ENCODE results near the gene MEF2C. TPM values are rescaled to one million over a fixed set of nuclear protein-coding genes. Genes with fewer than 3 reads are reported as not detected.

Gene MEF2C
- polyA plus RNA-seq, 3 donors = 32.0 to 89.3 (median 88.3) TPM

DNA sequence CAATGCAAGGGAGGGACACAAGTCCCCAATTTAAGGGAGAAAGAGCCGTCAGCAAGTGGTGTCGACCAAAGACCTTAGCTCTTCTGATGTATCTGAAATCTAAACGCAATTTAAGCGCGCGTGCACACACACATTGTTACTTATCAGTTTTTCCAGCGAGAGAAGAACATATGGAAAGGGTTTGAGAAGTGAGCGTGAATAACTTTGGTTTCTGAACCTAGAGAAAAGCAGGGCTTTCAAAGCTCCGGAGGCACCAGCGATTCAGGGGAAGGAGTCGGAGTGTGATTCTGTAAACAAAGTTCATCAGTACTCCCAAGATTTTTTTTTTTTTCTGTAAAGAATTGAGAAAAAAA is 191.8 kb downstream of the MEF2C start:
- Histone ChIP-seq H4K20me1 (ENCODE audit: insufficient read depth, low read length) (no peaks in the 10 kb centered on the region), H3K4me2 (replicated peaks; ENCODE audit: extremely low read depth, low read length, poor library complexity, severe bottlenecking) (peak overlapping the region; percentile 67), H3K27ac (ENCODE audit: low read depth in 1 of 2, low read length in 2 of 2) (no peak overlapping the region), H3K4me3 (replicated peaks in 1 of 3; ENCODE audit: low read depth in 2 of 3, low read length in 3 of 3) (peak overlapping the region in 1 of 3 experiments; percentile 63), H3K79me2 (ENCODE audit: insufficient read depth, low read length) (no peaks in the 10 kb centered on the region), H3K36me3 (replicated peaks in 1 of 2; ENCODE audit: control insufficient read depth in 1 of 2, insufficient read depth in 2 of 2, low read length in 2 of 2) (no peaks in the 10 kb centered on the region), H3K9ac (ENCODE audit: insufficient read depth, low read length, poor library complexity, severe bottlenecking) (no peak overlapping the region), H3K27me3 (ENCODE audit: control insufficient read depth in 2 of 2, insufficient read depth in 2 of 2, low read length in 2 of 2) (peaks cover 98 to 100% of the 10 kb centered on the region in 2 donors), H3K4me1 (ENCODE audit: control insufficient read depth in 1 of 2, insufficient read depth in 2 of 2, low read length in 2 of 2) (peaks cover 21 to 22% of the 10 kb centered on the region in 2 donors), H3K9me3 (replicated peaks in 1 of 2; ENCODE audit: control insufficient read depth in 1 of 2, insufficient read depth in 1 of 2, low read length in 2 of 2) (peaks cover 7 to 73% of the 10 kb centered on the region in 2 donors), H2AFZ (ENCODE audit: insufficient read depth, low read depth, low read length, poor library complexity, severe bottlenecking) (peak overlapping the region; percentile 63)
- Mint-ChIP-seq H3K27ac (no peak overlapping the region), H3K9me3 (peaks cover 0 to 40% (median 24%) of the 10 kb centered on the region in 7 donors), H3K36me3 (peaks cover 0 to 16% of the 10 kb centered on the region in 2 donors), H3K4me3 (peak overlapping the region; percentile 66 to 97), H3K27me3 (ENCODE audit: low read depth in 3 of 3) (peaks cover 100% of the 10 kb centered on the region in 3 donors), H3K4me1 (peaks cover 37% of the 10 kb centered on the region)
- 3% methylated on average over 8 of the region's 11 CpGs for WGBS (ENCODE audit: insufficient coverage)
- TF ChIP-seq CTCF (IDR thresholded peaks at IDR 0.05) = peak; percentile 66
- no peak for DNase-seq
- intact Hi-C loops (cut with micrococcal nuclease) = loop anchor here in 1 of 2 donors (5.0 kb wide), 1 partner anchor 909 kb away; no protein-coding TSS in a partner anchor

DNA sequence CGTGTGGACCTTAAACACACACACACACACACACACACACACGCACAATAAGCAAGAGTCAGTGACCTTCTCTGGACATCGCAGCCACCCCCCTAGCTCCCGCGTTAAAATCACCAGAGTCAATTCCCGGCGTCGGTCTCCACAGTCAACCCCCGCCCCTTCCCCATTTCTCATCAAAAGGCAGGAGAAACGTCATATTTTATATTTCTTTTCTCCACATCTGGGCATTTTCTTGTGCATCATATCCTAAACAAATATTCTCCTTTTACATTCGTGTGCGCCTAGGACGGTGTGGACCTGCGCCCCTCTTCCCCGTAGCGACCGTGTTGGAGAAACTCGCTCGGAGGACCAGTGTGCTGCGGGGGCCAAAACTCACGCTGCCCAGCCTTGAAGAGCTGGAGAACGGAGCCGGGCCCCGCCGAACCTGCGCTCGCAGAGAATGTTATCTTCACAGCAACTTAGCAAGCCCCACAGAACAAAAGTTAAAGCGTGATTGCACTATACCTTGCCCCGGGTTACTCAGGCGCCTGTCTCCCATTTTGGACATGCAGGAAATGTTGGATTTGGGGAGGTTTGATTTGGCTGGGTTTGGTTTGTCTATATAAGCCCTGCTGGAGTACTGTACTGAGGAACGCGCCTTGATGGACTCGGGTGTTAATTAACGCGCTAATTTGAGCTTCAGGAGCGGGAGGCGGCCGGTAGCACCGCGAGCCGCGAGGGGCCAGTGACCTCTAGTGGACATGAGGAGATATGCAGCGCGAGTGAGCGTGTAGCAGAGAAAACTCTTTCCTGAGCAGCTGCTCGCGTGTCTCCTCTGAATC is 192.4 kb downstream of the MEF2C start:
- Histone ChIP-seq H2AFZ (ENCODE audit: insufficient read depth, low read depth, low read length, poor library complexity, severe bottlenecking) (peak overlapping the region; percentile 63), H3K4me3 (replicated peaks in 1 of 3; ENCODE audit: low read depth in 2 of 3, low read length in 3 of 3) (peak overlapping the region in 1 of 3 experiments; percentile 63), H3K9me3 (replicated peaks in 1 of 2; ENCODE audit: control insufficient read depth in 1 of 2, insufficient read depth in 1 of 2, low read length in 2 of 2) (peaks cover 7 to 76% of the 10 kb centered on the region in 2 donors), H3K4me2 (replicated peaks; ENCODE audit: extremely low read depth, low read length, poor library complexity, severe bottlenecking) (peak overlapping the region; percentile 67), H3K79me2 (ENCODE audit: insufficient read depth, low read length) (no peaks in the 10 kb centered on the region), H3K27me3 (ENCODE audit: control insufficient read depth in 2 of 2, insufficient read depth in 2 of 2, low read length in 2 of 2) (peaks cover 98 to 100% of the 10 kb centered on the region in 2 donors), H3K27ac (ENCODE audit: low read depth in 1 of 2, low read length in 2 of 2) (no peak overlapping the region), H3K9ac (ENCODE audit: insufficient read depth, low read length, poor library complexity, severe bottlenecking) (no peak overlapping the region), H4K20me1 (ENCODE audit: insufficient read depth, low read length) (no peaks in the 10 kb centered on the region), H3K36me3 (replicated peaks in 1 of 2; ENCODE audit: control insufficient read depth in 1 of 2, insufficient read depth in 2 of 2, low read length in 2 of 2) (no peaks in the 10 kb centered on the region), H3K4me1 (ENCODE audit: control insufficient read depth in 1 of 2, insufficient read depth in 2 of 2, low read length in 2 of 2) (peaks cover 21 to 22% of the 10 kb centered on the region in 2 donors)
- intact Hi-C loops (cut with micrococcal nuclease) = loop anchor here in 1 of 2 donors (5.0 kb wide), 1 partner anchor 908 kb away; no protein-coding TSS in a partner anchor
- peak; percentile 96 for TF ChIP-seq CTCF (IDR thresholded peaks at IDR 0.05)
- DNase-seq = peak; percentile 58 to 70 (median 69)
- Mint-ChIP-seq H3K27ac (no peak overlapping the region), H3K9me3 (peaks cover 0 to 39% (median 24%) of the 10 kb centered on the region in 7 donors), H3K4me1 (peaks cover 37% of the 10 kb centered on the region), H3K27me3 (ENCODE audit: low read depth in 3 of 3) (peaks cover 100% of the 10 kb centered on the region in 3 donors), H3K36me3 (peaks cover 0 to 16% of the 10 kb centered on the region in 2 donors), H3K4me3 (peak overlapping the region; percentile 66 to 97)
- 4% methylated on average over 35 of the region's 47 CpGs for WGBS (ENCODE audit: insufficient coverage)

All from CD14-positive monocyte (primary cell).